DMS 273 (cell line): ENCODE results near the gene OR52J3.
"Not testable (repeated sequence)": the region's sequence is repeated elsewhere in the genome, so short reads cannot be mapped to it uniquely, and the experiment has no call there.

ENCODE experiments used
- DNase-seq: peaks from one replicate; lab custom pipeline; 2025; ENCODE audit not compliant: unreplicated experiment; lab: John Stamatoyannopoulos, UW

OR52J3 gene

DNA sequence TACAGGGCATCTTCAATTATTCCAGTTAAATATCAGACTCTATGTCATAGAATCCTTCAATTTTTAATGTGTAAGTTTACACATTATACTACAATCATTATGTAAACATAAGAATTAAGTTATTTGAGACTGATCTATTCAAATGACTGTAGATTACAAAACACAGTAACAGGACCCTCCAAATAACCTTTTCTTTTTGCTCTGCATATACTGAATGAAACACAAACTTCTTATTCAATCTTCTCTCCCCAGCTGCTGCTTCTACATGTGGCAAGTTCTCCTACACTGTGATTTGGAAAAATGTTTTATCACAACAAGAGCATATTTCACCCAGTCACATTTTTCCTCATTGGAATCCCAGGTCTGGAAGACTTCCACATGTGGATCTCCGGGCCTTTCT, at the start of gene OR52J3:
TSS of gene OR52J3 (plus strand) at position 301 of the 400 bp plus-strand sequence. CDS start at position 301, 0 bp downstream.
- DNase-seq, result no peak

DNA sequence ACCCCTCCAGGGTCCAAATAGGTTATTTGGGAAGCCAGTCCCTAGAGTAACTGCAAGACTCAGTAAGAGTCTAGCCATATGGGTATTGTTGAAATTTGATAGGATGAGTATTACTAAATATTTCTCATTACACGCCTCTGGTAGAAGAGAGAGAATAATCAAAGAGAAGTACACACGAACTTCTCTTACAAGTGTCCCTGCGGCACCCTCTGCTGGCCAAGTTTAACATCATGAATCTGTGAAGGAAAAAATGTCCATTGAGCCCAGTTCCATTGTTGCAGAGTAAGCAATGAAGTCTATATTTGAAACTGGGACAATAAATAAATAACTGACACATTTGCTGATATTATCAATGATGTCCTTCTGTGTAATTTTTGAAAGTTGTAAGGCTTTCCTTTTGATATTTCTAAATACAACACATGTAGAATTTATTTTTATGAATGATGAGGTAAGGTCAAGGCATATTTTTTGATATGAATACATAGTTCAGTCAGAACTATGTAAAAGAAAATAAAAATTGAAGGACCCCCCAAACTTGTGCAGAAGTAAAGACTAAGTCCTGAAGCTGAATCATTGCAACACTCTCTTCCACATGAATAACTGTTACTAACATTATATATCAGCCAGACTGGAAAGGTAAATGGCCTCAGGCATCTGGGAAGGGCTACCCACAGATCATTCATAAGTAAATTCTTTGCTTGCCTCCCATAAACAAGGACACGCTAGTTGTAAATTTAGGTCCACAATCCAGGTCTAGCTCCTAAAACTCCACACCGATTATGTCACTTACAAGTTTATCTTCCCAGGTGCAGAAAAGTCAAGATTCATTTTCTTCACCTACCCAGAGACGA, 41.7 kb upstream of the OR52J3 start:
- DNase-seq, result peak; percentile 56

DNA sequence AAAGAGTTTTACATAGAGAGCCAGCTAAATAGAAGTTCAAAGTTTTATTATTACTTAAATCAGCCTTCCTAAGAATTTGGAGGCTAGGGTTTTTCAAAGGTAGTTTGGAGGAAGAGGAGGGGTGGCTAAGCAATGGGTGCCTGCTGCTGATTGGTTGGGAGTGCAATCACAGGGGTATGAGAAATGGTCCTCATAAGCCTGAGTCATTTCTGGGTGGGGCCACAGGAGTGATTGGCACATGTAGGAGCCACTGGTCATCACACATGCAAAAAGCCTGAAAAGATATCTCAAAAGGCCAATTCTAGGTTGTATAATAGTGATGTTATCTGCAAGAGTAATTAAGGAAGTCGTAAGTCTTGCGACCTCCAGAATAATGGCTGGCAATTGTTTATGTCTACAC, 38.8 kb upstream of the OR52J3 start:
- no peak for DNase-seq

DNA sequence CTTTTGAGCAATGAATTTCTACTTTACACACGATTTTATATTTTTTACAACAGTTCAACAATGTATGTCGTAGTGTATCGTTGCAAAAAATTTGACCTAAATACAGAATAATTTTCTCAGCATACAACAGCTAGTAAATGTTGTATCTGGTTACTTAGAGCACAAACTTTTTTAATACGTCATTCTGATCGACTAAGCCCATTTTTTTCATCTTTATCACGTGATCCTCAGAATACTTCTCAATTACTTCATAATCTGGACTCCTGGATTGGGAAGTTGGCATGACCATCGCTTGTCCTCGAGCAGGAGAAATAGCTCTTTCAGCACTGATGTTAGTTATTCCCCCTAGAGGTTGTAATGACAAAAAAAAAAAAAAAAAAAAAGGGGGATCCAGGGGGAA, 35.1 kb upstream of the OR52J3 start:
- DNase-seq, result no peak

DNA sequence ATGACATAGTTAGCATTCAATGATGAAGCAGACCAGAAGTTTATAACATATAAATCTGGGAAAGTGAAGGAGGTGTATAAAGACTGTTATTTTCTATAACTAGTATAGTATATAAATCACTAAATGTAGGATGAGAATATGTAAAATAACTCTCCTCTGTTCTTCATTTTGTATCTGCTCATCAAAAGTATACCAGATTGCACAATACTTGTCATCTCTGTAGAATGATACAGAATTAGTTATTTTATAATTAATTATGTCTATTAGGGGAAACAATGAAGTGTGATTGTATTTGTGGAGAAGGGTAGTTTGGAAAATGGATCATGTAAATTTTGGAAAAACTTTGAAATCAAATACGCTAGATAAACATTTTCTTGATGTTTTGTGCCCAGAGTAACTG, 33.3 kb upstream of the OR52J3 start:
- no peak for DNase-seq

DNA sequence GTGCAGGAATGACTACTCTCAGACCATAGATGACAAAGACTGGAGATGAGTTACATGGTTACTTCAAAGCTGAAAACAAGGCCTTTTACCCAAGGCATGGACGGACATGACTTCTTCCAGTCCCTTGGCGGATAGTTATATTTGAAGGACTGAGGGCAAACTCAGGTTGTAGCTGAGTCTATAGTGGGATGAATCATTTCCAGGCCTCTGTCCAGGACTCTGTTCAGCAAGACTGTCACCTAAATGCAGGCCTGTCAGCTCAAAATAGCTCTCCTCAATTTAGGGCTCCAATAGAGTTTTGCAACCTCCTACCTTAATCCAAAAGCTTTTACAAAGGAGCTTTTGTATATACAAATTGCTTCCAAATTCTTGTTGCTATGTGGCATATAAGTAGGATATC, 24.3 kb upstream of the OR52J3 start:
- DNase-seq, result no peak

DNA sequence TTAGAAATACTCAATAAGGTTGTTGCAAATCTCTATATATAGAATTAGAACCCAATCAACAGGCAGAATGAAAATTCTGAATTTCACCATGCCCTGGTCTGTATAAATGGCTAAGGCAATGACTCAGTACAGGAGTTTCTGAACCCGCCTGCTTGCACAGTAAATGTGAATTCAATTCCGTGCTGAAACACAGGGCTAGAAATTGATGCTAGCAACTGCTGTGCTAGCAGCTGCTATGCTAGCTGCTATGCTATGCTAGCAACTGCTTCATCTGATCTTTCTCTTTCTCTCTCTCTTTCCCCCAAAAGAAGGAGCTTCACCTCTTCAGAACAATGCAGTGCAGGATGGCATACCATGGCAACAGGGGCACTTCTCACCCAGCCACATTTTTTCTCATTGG, 9.7 kb upstream of the OR52J3 start:
- no peak for DNase-seq

DNA sequence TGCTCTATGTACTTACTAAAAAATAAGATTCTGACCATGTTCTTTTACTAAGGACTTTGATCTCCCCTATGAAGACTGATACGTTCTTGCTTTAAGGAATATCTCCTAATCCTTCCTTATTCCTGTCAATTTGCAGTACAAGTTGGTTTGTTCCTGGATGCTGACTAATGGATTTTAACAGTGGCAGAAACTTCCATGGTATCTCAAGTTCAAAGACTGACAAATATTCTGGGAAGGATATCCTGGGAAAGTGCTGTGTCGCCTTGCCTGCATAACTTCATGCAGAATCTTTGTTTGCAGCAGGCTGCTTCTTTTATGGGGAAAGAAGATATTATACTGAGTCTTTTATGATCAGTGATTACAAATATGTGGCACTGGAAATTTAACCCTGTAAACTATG, 8.4 kb upstream of the OR52J3 start:
- DNase-seq, result no peak

DNA sequence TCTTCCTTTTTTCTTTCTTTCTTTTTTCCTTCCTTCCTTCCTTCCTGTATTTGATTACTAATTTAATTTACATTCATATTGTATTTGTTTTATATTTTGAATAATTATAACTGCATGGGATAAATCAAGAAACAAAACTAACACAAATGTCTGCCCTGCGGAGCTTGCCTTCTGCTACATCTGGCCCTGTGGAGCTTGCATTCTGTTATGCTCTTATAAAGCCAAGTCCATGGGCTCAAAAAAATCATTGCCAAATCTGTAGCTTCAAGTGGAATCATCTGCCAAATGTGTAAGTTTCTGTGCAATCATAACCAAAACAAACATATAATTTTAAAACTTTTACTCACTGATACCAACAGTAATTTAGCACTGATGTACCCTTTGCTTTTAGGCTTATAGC, 8.0 kb upstream of the OR52J3 start:
- DNase-seq, result no peak

DNA sequence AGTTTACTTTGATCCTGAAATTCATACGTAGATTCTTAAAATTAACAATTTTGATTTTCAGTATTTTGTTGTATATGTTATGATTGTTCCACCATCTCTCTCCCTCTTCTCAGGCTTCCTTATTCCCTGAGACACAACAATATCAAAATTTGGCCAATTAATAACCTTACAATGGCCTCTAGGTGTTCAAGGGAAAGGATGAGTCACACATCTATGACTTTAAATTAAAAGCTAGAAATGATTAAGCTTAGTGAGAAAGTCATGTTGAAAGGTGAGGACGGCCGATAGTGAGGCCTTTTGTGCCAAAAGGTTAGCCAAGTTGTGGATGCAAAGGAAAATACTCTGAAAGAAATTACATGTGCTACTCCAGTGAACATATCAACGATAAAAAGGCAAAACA, 5.5 kb upstream of the OR52J3 start:
- DNase-seq, result no peak

DNA sequence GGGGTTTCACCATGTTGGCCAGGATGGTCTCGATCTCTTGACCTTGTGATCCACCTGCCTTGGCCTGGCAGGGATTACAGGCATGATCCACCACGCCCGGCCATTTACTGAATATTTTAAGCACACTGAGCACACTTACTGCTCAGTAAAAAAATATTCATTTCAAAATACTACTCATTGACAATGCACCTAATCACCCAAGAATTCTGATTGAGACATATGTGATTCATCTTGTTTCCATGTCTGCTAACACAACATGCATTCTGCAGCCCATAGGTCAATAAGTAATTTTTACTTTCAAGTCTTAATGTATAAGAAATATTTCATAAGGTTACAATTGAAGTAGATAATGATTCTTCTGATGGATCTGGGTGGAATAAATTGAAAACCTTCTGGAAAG, 4.2 kb upstream of the OR52J3 start:
- no peak for DNase-seq

DNA sequence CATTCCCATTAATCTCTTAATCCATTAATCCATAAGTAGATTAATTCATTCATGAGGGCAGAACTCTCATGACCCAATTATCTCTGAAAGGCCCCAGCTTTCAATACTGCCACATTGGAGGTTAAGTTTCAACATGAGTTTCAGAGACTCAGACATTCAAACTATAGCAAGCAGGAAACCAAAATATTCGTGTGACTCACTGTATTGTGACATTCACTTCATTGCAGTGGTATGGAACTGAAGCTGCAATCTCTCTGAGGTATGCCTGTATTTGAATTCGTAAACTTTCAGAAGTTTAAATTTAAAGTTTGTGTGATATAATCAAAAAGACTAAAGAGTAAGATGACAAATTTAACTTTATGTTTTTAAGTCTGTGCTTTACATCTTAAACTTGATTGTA, 2.9 kb upstream of the OR52J3 start:
- DNase-seq, result no peak

DNA sequence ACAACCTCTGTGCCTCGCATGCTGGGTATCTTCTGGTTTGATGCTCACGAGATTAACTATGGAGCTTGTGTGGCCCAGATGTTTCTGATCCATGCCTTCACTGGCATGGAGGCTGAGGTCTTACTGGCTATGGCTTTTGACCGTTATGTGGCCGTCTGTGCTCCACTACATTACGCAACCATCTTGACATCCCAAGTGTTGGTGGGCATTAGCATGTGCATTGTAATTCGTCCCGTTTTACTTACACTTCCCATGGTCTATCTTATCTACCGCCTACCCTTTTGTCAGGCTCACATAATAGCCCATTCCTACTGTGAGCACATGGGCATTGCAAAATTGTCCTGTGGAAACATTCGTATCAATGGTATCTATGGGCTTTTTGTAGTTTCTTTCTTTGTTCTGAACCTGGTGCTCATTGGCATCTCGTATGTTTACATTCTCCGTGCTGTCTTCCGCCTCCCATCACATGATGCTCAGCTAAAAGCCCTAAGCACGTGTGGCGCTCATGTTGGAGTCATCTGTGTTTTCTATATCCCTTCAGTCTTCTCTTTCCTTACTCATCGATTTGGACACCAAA, 516 bp downstream of the OR52J3 start:
- DNase-seq, result no peak

DNA sequence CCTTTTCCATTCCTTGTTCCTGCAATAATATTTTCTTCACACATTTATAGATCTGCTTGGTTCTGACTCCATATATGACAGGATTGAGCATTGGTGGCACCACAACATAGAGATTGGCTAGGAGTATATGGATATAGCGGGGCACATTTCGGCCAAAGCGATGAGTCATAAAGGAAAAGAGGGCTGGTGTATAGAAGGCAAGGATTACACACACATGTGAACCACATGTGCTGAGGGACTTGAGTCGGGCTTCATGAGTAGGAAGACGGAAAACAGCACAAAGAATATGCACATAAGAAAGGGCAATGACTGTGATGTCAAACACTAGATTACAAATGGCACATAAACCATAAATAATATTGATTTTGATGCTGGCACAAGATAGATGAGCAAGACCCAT, 12.4 kb downstream of the OR52J3 start:
- not testable (repeated sequence) for DNase-seq

DNA sequence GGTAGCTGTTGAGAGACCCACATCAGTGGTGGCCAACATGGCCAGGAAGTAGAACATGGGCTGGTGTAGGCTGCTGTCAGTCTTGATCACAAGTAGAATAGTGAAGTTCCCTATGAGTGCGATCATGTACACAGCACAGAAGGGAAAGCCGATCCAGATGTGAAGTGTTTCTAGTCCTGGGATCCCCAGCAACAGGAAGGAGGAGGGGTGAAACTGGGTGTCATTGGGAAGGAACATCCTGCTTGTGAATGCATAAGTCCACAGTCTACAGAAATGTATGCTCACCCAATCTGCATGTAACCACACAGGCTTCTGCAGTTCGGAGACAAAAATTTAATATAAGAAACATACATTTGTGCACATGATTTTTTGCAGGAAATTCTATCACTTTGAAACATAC, 13.1 kb downstream of the OR52J3 start, which contains the start of gene OR52E2:
TSS of gene OR52E2 (minus strand) at position 237 of the 400 bp plus-strand sequence. CDS start at position 237, 0 bp downstream.
- no peak for DNase-seq

DNA sequence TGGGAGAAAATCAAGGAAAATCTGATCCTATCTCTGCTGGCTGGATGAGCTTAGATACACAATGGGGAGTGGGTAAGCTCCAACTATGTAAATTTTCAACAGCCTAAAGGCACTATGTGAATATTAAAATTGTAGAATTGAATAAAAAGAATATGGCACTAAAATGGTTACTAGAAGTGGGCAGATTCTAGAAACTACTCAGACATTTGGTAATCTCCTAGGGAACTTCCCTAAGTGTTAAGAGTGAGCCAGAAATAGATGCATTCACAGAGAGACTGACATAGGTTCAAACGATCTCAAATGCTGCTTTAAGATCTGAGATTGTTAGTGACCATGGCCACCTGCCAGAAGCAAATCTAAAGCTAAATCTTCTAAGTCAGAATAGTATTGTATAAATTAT, 18.7 kb downstream of the OR52J3 start:
- DNase-seq, result no peak

DNA sequence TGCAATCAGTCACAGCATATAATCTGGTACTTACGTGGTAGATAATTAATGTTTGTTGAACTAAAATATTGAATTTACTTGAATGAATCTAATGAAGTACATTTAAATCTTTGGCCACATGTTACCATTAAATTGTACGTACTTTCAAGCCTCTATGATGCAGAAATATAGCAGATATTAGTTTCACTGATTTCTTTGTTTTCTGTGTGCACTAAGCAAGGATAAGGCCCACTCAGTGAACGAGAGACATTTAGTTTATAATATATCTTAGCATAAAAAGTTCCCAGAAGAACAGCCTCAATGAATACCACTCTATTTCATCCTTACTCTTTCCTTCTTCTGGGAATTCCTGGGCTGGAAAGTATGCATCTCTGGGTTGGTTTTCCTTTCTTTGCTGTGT, 22.9 kb downstream of the OR52J3 start, which contains the start of gene OR52E1:
TSS of gene OR52E1 (plus strand) at position 301 of the 400 bp plus-strand sequence.
- no peak for DNase-seq

DNA sequence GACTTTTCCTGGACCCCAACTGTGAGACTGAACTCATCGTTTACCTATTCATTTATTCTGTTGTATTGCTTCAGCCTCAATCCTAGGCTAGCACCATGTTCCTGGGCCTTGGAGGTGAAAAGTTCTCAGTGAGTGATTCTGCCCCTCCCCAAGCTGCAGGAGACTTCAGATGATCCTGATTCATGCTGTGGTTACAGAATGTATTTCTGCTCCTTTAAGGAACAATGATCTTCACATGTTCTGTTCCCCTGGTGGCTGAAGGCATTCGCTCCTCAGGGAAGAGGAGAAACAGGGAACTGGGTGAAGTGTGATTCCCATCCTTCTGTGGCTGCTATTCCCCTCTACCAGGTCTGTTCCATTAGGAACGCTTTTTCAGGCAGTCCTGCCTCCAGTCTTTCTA, 25.5 kb downstream of the OR52J3 start:
- no peak for DNase-seq

DNA sequence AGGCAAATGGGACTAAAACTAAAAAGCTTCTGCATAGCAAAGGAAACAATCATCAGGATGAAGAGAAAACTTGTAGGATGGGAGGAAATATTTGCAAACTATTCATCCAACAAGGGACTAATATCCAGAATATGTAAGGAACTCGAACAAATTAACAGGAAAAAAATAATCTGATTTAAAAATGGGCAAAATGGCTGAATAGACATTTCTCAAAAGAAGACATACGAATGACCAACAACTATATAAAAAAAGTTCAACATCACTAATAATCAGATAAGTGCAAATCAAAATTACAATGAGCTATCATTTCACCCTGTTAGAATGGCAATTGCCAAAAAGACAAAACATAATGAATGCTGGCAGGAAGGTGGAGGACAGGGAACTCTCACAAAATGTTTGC, 35.1 kb downstream of the OR52J3 start:
- DNase-seq, result no peak

DNA sequence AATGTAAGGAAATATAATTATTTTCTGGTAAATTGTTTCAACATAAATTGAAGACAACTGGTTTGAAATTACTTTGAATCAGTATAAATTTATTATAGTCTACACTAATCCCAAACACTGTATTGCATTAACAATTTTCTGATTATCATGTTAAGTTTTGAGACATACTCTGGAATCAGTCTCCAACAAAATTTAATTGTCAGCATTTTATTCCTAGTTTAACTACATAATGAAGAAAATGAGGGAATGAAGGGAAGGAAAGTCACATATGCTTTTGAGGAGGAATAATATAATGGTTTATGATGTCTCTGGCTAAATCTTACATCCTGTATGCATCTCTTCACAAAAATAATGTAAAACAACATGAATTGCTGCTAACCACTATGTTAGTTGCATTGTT, 37.3 kb downstream of the OR52J3 start:
- no peak for DNase-seq

DNA sequence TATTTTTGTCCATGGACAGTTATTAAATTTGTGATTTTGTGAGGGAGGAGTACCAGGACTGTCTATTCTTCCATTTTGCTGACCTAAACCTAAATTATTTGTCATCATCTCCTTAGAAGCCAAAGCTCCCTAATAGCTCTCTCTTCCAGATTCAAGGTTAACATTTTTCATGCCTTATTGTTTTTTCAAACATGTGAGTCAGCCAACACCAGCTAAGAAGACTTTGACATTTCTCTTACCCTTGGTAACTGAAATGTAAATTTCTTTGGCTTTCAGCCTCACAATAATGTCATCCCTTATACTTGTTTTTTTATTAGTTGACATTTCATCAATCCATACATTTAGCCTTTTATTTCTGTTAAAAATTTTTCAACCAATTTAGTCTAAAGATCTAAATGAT, 42.2 kb downstream of the OR52J3 start:
- DNase-seq, result no peak

DNA sequence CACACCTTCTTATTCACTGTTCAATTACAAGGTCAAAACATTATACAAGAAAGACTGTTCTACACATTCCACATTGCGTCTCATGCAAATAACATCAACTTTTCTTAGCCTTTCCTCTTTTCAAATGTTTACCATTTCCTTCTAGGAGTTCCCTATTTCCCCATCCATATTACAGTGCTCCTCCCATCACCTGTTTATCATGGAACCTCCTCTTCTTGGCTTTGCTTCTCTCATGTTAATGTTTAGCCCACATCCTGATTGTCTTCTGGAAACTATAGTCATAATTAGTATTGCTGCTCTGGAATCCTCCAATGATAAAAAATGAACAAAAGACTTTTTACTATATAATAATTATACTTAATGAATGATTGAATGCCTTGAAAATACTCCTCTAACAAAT, 44.3 kb downstream of the OR52J3 start:
- DNase-seq, result no peak
